ENCODE results near the gene CALM1.

- TF ChIP-seq, protein P1, sequence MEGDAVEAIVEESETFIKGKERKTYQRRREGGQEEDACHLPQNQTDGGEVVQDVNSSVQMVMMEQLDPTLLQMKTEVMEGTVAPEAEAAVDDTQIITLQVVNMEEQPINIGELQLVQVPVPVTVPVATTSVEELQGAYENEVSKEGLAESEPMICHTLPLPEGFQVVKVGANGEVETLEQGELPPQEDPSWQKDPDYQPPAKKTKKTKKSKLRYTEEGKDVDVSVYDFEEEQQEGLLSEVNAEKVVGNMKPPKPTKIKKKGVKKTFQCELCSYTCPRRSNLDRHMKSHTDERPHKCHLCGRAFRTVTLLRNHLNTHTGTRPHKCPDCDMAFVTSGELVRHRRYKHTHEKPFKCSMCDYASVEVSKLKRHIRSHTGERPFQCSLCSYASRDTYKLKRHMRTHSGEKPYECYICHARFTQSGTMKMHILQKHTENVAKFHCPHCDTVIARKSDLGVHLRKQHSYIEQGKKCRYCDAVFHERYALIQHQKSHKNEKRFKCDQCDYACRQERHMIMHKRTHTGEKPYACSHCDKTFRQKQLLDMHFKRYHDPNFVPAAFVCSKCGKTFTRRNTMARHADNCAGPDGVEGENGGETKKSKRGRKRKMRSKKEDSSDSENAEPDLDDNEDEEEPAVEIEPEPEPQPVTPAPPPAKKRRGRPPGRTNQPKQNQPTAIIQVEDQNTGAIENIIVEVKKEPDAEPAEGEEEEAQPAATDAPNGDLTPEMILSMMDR (IDR thresholded peaks at IDR 0.05) = no peak
- TF ChIP-seq ZFX (IDR thresholded peaks at IDR 0.05; ENCODE audit: borderline replicate concordance) = no peak
Measured at GRCh38 chr14:90405101-90405500, 8.3 kb downstream of the CALM1 start.
